ENCODE measurements around the gene PIK3C2B. TPM values are rescaled to one million over a fixed set of nuclear protein-coding genes. Genes with fewer than 3 reads are reported as not detected.
A peak's percentile ranks its signal among the peaks of the same experiment; 100 is the strongest.

The PIK3C2B gene
- total RNA-seq, 1 donor from 2014 or later = 62.2 TPM

GRCh38 chr1:204450461-204451257, 43.9 kb downstream of the PIK3C2B start:
- Mint-ChIP-seq H3K4me1 (ENCODE audit: low read depth) (peaks cover 4% of the 10 kb centered on the region), H3K27ac (no peak overlapping the region), H3K9me3 (ENCODE audit: low read depth) (no peaks in the 10 kb centered on the region), H3K27me3 (no peaks in the 10 kb centered on the region), H3K4me3 (ENCODE audit: low read depth) (no peak overlapping the region), H3K36me3 (ENCODE audit: insufficient read depth) (peaks cover 24% of the 10 kb centered on the region)
- no peak for TF ChIP-seq CTCF (IDR thresholded peaks at IDR 0.05; ENCODE audit: unreplicated experiment)
- DNase-seq (ENCODE audit: low spot score, unreplicated experiment) = no peak

GRCh38 chr1:204449678-204450280, 44.8 kb downstream of the PIK3C2B start:
- H3K27ac Mint-ChIP-seq = no peak overlapping the region
- peaks cover 24% of the 10 kb centered on the region for H3K36me3 Mint-ChIP-seq (ENCODE audit: insufficient read depth)
- no peaks in the 10 kb centered on the region for H3K9me3 Mint-ChIP-seq (ENCODE audit: low read depth)
- peaks cover 4% of the 10 kb centered on the region for H3K4me1 Mint-ChIP-seq (ENCODE audit: low read depth)
- no peak for DNase-seq (ENCODE audit: low spot score, unreplicated experiment)
- H3K4me3 Mint-ChIP-seq (ENCODE audit: low read depth) = no peak overlapping the region
- H3K27me3 Mint-ChIP-seq = no peaks in the 10 kb centered on the region
- no peak for TF ChIP-seq CTCF (IDR thresholded peaks at IDR 0.05; ENCODE audit: unreplicated experiment)

- peaks cover 4% of the 10 kb centered on the region for H3K4me1 Mint-ChIP-seq (ENCODE audit: low read depth)
- no peak overlapping the region for H3K27ac Mint-ChIP-seq
- no peak for TF ChIP-seq CTCF (IDR thresholded peaks at IDR 0.05; ENCODE audit: unreplicated experiment)
- no peaks in the 10 kb centered on the region for H3K9me3 Mint-ChIP-seq (ENCODE audit: low read depth)
- no peaks in the 10 kb centered on the region for H3K27me3 Mint-ChIP-seq
- no peak for DNase-seq (ENCODE audit: low spot score, unreplicated experiment)
- no peak overlapping the region for H3K4me3 Mint-ChIP-seq (ENCODE audit: low read depth)
- peaks cover 27% of the 10 kb centered on the region for H3K36me3 Mint-ChIP-seq (ENCODE audit: insufficient read depth)
These were observed 45.5 kb downstream of the PIK3C2B start for GRCh38 chr1:204448991-204449677.

- H3K4me3 Mint-ChIP-seq (ENCODE audit: low read depth) = no peak overlapping the region
- H3K36me3 Mint-ChIP-seq (ENCODE audit: insufficient read depth) = peaks cover 30% of the 10 kb centered on the region
- peaks cover 4% of the 10 kb centered on the region for H3K4me1 Mint-ChIP-seq (ENCODE audit: low read depth)
- H3K9me3 Mint-ChIP-seq (ENCODE audit: low read depth) = no peaks in the 10 kb centered on the region
- no peak overlapping the region for H3K27ac Mint-ChIP-seq
- H3K27me3 Mint-ChIP-seq = no peaks in the 10 kb centered on the region
- DNase-seq (ENCODE audit: low spot score, unreplicated experiment) = no peak
- no peak for TF ChIP-seq CTCF (IDR thresholded peaks at IDR 0.05; ENCODE audit: unreplicated experiment)
These were observed 46.2 kb downstream of the PIK3C2B start for GRCh38 chr1:204448344-204448964.

- TF ChIP-seq CTCF (IDR thresholded peaks at IDR 0.05; ENCODE audit: unreplicated experiment) = no peak
- peaks cover 29% of the 10 kb centered on the region for H3K36me3 Mint-ChIP-seq (ENCODE audit: insufficient read depth)
- H3K4me1 Mint-ChIP-seq (ENCODE audit: low read depth) = peaks cover 4% of the 10 kb centered on the region
- no peaks in the 10 kb centered on the region for H3K27me3 Mint-ChIP-seq
- H3K4me3 Mint-ChIP-seq (ENCODE audit: low read depth) = no peak overlapping the region
- no peak for DNase-seq (ENCODE audit: low spot score, unreplicated experiment)
- H3K27ac Mint-ChIP-seq = peak overlapping the region; percentile 31
- no peaks in the 10 kb centered on the region for H3K9me3 Mint-ChIP-seq (ENCODE audit: low read depth)
These were observed 46.9 kb downstream of the PIK3C2B start for GRCh38 chr1:204447736-204448135.

Measured in progenitor cell of endocrine pancreas (in vitro differentiated cells).